HL-60 (cell line): ENCODE results near the gene ATP2B2.

Source experiments
- DNase-seq, 2 experiments: peaks; one replicate each; pipeline ENCODE4 v3.0.0-alpha.2; 2010 to 2020; ENCODE audit warnings: low read depth in 1 of 2, low spot score in 1 of 2
- H3K27ac ChIP-seq: fragments of 250-450 bp; sonication (Bioruptor Pico); replicated peaks from 2 replicates; pipeline ENCODE4 v1.5.1; 2020; ENCODE audit warnings: mild to moderate bottlenecking, moderate library complexity
- H3K27me3 ChIP-seq: fragments of 250-450 bp; sonication (Bioruptor Pico); 2 replicates; pipeline ENCODE4 v1.5.1; 2021; ENCODE audit warnings: mild to moderate bottlenecking, moderate library complexity; ENCODE audit not compliant: insufficient read depth, poor library complexity, severe bottlenecking
- H3K4me3 ChIP-seq: replicated peaks from 2 replicates; pipeline ENCODE4 v1.5.1; 2011; ENCODE audit warnings: mild to moderate bottlenecking, control low read depth, low read length; ENCODE audit not compliant: insufficient read depth
- GABPA ChIP-seq: IDR thresholded peaks from 2 replicates; pipeline ENCODE4 v1.6.1; 2012; ENCODE audit warnings: low read depth
- POLR2AphosphoS5 ChIP-seq: IDR thresholded peaks from 2 replicates; pipeline ENCODE4 v1.6.1; 2012; ENCODE audit warnings: low read depth
- SPI1 ChIP-seq: IDR thresholded peaks from 2 replicates; pipeline ENCODE4 v1.6.1; 2012; ENCODE audit warnings: low read depth, mild to moderate bottlenecking, borderline replicate concordance
- TF ChIP-seq, protein P1 (sequence below): IDR thresholded peaks from one replicate; pipeline ENCODE4 v1.5.1; 2011; ENCODE audit warnings: low read length, control low read depth, inconsistent platforms; ENCODE audit not compliant: insufficient read depth
- TF ChIP-seq, protein P2 (sequence below): IDR thresholded peaks from 2 replicates; pipeline ENCODE4 v1.6.1; 2012; ENCODE audit warnings: low read depth; ENCODE audit not compliant: insufficient replicate concordance

ATP2B2 gene

DNA sequence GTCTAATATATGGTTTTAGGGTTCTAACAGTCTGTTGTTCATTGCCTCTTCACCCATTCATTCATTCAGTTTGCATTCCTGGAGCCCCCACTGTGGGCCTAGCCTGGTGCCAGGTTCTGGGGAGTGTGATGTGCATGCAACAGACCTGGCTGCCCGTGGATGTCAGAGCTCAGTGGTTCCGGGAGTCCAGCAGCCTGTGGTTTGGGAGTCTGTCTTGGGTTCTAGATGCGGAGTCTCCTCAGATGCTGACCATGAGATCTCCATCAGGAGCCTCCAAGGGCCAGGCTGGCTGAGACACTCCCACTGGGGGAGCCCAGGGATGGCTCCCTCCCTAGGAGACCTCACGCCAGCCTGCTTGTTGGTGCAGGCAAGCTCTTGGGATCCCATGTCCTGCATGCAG is 92.3 kb downstream of the ATP2B2 start:
- Histone ChIP-seq H3K27ac (no peak overlapping the region), H3K27me3 (peaks cover 5% of the 10 kb centered on the region), H3K4me3 (no peak overlapping the region)
- no peak for DNase-seq
- no peak for TF ChIP-seq POLR2AphosphoS5
- TF ChIP-seq, protein P1, sequence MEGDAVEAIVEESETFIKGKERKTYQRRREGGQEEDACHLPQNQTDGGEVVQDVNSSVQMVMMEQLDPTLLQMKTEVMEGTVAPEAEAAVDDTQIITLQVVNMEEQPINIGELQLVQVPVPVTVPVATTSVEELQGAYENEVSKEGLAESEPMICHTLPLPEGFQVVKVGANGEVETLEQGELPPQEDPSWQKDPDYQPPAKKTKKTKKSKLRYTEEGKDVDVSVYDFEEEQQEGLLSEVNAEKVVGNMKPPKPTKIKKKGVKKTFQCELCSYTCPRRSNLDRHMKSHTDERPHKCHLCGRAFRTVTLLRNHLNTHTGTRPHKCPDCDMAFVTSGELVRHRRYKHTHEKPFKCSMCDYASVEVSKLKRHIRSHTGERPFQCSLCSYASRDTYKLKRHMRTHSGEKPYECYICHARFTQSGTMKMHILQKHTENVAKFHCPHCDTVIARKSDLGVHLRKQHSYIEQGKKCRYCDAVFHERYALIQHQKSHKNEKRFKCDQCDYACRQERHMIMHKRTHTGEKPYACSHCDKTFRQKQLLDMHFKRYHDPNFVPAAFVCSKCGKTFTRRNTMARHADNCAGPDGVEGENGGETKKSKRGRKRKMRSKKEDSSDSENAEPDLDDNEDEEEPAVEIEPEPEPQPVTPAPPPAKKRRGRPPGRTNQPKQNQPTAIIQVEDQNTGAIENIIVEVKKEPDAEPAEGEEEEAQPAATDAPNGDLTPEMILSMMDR, result no peak
- TF ChIP-seq, protein P2, sequence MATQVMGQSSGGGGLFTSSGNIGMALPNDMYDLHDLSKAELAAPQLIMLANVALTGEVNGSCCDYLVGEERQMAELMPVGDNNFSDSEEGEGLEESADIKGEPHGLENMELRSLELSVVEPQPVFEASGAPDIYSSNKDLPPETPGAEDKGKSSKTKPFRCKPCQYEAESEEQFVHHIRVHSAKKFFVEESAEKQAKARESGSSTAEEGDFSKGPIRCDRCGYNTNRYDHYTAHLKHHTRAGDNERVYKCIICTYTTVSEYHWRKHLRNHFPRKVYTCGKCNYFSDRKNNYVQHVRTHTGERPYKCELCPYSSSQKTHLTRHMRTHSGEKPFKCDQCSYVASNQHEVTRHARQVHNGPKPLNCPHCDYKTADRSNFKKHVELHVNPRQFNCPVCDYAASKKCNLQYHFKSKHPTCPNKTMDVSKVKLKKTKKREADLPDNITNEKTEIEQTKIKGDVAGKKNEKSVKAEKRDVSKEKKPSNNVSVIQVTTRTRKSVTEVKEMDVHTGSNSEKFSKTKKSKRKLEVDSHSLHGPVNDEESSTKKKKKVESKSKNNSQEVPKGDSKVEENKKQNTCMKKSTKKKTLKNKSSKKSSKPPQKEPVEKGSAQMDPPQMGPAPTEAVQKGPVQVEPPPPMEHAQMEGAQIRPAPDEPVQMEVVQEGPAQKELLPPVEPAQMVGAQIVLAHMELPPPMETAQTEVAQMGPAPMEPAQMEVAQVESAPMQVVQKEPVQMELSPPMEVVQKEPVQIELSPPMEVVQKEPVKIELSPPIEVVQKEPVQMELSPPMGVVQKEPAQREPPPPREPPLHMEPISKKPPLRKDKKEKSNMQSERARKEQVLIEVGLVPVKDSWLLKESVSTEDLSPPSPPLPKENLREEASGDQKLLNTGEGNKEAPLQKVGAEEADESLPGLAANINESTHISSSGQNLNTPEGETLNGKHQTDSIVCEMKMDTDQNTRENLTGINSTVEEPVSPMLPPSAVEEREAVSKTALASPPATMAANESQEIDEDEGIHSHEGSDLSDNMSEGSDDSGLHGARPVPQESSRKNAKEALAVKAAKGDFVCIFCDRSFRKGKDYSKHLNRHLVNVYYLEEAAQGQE, result no peak
- TF ChIP-seq SPI1, result no peak
- no peak for TF ChIP-seq GABPA

GRCh38 chr3:10411598-10412332 is 93.6 kb downstream of the ATP2B2 start:
- Histone ChIP-seq H3K4me3 (no peak overlapping the region), H3K27ac (no peak overlapping the region), H3K27me3 (no peaks in the 10 kb centered on the region)
- DNase-seq, result no peak
- TF ChIP-seq, protein P1, result no peak
- TF ChIP-seq, protein P2, result no peak
- TF ChIP-seq POLR2AphosphoS5, result no peak
- no peak for TF ChIP-seq GABPA
- TF ChIP-seq SPI1, result no peak

DNA sequence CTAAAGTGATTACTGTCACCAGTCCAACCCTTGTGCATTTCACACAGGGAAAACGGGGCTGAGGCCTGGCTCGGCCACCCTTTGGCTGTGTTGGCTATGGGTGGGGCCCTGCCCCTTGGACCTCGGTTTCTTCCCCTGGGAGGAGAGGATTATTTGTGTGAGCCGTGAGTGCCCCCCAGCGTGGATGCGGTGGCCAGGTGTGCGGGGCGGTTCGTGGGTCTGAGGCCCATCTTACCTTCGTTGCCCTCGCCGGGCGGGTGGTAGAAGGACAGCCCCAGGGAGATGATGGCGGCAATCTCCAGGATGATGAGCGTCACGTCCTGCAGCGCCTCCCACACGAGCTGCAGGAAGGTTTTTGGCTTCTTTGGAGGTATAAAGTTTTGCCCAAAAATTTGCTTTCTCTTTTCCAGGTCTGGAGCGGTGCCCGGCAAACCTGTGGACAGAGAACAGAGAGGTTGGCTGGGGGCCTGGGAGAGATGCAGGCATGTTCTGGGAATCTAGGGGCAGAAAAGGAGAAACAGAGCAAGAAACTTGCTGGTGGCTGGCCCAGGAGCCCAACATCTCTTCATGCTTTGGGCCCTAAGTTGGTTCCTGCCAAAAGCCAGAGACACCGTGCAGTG is 94.9 kb downstream of the ATP2B2 start:
- DNase-seq, result no peak
- H3K4me3 ChIP-seq, result no peak overlapping the region
- no peak overlapping the region for H3K27ac ChIP-seq
- no peak for TF ChIP-seq SPI1
- TF ChIP-seq, protein P1, result no peak
- H3K27me3 ChIP-seq, result no peaks in the 10 kb centered on the region
